Progenitor cell of endocrine pancreas (in vitro differentiated cells): ENCODE data around the gene MX1. TPM values are rescaled to one million over a fixed set of nuclear protein-coding genes. Genes with fewer than 3 reads are reported as not detected.

ENCODE experiments used
- DNase-seq: peaks from one replicate; pipeline ENCODE4 v3.0.0; 2021; ENCODE audit warnings: low spot score; ENCODE audit not compliant: unreplicated experiment
- H3K27ac Mint-ChIP-seq: 2 replicates; pipeline ENCODE4 v1.8.0; 2021; ENCODE audit warnings: mild to moderate bottlenecking, moderate library complexity, mixed read lengths
- H3K27me3 Mint-ChIP-seq: 2 replicates; pipeline ENCODE4 v1.8.0; 2021; ENCODE audit warnings: mixed read lengths
- H3K36me3 Mint-ChIP-seq: 2 replicates; pipeline ENCODE4 v1.8.0; 2022; ENCODE audit warnings: mixed read lengths; ENCODE audit not compliant: insufficient read depth
- H3K4me1 Mint-ChIP-seq: 2 replicates; pipeline ENCODE4 v1.8.0; 2021; ENCODE audit warnings: low read depth, mixed read lengths
- H3K4me3 Mint-ChIP-seq: 2 replicates; pipeline ENCODE4 v1.8.0; 2021; ENCODE audit warnings: low read depth, mild to moderate bottlenecking, moderate library complexity, mixed read lengths
- H3K9me3 Mint-ChIP-seq: 2 replicates; pipeline ENCODE4 v1.8.0; 2021; ENCODE audit warnings: low read depth, mixed read lengths
- CTCF ChIP-seq: fragments of 200-600 bp; sonication (generic); IDR thresholded peaks from one replicate; pipeline ENCODE4 v1.5.0; 2021; ENCODE audit warnings: antibody characterized with exemption, mild to moderate bottlenecking; ENCODE audit not compliant: unreplicated experiment
- total RNA-seq: library from RNA; stranded (reverse); gene quantifications from 2 replicates; pipeline ENCODE4 v1.2.1, GENCODE V29; 2021

MX1 gene
- total RNA-seq, 1 donor from 2014 or later = 2.1 TPM

GRCh38 chr21:41447356-41447755, 21.3 kb downstream of the MX1 start:
- no peak for DNase-seq
- Mint-ChIP-seq H3K4me3 (no peak overlapping the region), H3K4me1 (no peaks in the 10 kb centered on the region), H3K9me3 (no peaks in the 10 kb centered on the region), H3K27me3 (peaks cover 8% of the 10 kb centered on the region), H3K36me3 (no peaks in the 10 kb centered on the region), H3K27ac (no peak overlapping the region)
- no peak for TF ChIP-seq CTCF

- no peak for TF ChIP-seq CTCF
- Mint-ChIP-seq H3K4me3 (no peak overlapping the region), H3K27me3 (no peaks in the 10 kb centered on the region)
These were observed 23.6 kb downstream of the MX1 start for GRCh38 chr21:41449613-41450012.

GRCh38 chr21:41451753-41452676, 26.0 kb downstream of the MX1 start:
- H3K36me3 Mint-ChIP-seq = no peaks in the 10 kb centered on the region
- H3K4me1 Mint-ChIP-seq = no peaks in the 10 kb centered on the region
- no peak for TF ChIP-seq CTCF
- H3K4me3 Mint-ChIP-seq = no peak overlapping the region
- no peak overlapping the region for H3K27ac Mint-ChIP-seq
- no peaks in the 10 kb centered on the region for H3K27me3 Mint-ChIP-seq
- no peak for DNase-seq
- no peaks in the 10 kb centered on the region for H3K9me3 Mint-ChIP-seq

More at GRCh38 chr21:41449613-41450012, 23.6 kb downstream of the MX1 start:
- Mint-ChIP-seq H3K9me3 (no peaks in the 10 kb centered on the region), H3K4me1 (no peaks in the 10 kb centered on the region), H3K27ac (no peak overlapping the region), H3K36me3 (no peaks in the 10 kb centered on the region)
- DNase-seq = no peak

GRCh38 chr21:41453198-41453597, 27.2 kb downstream of the MX1 start:
- Mint-ChIP-seq H3K4me1 (no peaks in the 10 kb centered on the region), H3K27me3 (no peaks in the 10 kb centered on the region), H3K36me3 (no peaks in the 10 kb centered on the region), H3K27ac (no peak overlapping the region), H3K4me3 (no peak overlapping the region), H3K9me3 (no peaks in the 10 kb centered on the region)
- no peak for DNase-seq
- TF ChIP-seq CTCF = no peak

GRCh38 chr21:41453761-41454160, 27.7 kb downstream of the MX1 start:
- H3K9me3 Mint-ChIP-seq = no peaks in the 10 kb centered on the region
- TF ChIP-seq CTCF = no peak
- H3K27me3 Mint-ChIP-seq = no peaks in the 10 kb centered on the region
- H3K4me3 Mint-ChIP-seq = no peak overlapping the region
- no peaks in the 10 kb centered on the region for H3K36me3 Mint-ChIP-seq
- H3K27ac Mint-ChIP-seq = peak overlapping the region; percentile 45
- H3K4me1 Mint-ChIP-seq = no peaks in the 10 kb centered on the region
- DNase-seq = no peak
